Measurements from ENCODE around the gene RGS3.

DNA sequence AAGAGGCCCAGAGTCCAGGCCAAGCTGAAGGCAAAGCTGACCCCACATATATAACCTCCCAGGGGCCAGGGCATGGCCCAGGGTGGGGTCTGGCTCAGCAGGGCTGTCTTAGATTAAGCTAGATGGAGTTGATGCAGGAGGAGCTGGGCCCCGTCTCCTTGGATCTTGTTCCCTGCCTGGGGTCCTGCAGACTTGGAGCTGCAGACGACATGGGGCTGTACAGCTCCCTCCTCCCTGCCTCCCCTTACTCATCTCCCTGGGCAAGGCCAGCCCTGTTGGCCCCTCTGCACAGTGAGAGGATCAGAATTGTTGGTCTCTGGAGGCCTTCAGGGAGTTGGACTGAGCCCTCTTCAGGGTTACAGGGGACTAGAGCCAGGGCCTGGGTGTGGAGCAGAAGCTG is 134.9 kb downstream of the RGS3 start:
- TF ChIP-seq POLR2A (IDR thresholded peaks at IDR 0.05): no peak
- TF ChIP-seq, protein P1, sequence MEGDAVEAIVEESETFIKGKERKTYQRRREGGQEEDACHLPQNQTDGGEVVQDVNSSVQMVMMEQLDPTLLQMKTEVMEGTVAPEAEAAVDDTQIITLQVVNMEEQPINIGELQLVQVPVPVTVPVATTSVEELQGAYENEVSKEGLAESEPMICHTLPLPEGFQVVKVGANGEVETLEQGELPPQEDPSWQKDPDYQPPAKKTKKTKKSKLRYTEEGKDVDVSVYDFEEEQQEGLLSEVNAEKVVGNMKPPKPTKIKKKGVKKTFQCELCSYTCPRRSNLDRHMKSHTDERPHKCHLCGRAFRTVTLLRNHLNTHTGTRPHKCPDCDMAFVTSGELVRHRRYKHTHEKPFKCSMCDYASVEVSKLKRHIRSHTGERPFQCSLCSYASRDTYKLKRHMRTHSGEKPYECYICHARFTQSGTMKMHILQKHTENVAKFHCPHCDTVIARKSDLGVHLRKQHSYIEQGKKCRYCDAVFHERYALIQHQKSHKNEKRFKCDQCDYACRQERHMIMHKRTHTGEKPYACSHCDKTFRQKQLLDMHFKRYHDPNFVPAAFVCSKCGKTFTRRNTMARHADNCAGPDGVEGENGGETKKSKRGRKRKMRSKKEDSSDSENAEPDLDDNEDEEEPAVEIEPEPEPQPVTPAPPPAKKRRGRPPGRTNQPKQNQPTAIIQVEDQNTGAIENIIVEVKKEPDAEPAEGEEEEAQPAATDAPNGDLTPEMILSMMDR (IDR thresholded peaks at IDR 0.05): no peak

Data from thyroid gland (tissue), 4 donors.